Stomach (tissue), 4 donors: Measurements from ENCODE around the gene CNTNAP3B.
"Not testable (repeated sequence)": the region's sequence is repeated elsewhere in the genome, so short reads cannot be mapped to it uniquely, and the experiment has no call there.

Source experiments
- POLR2A ChIP-seq, 4 donors: fragments of 450-650 bp; IDR thresholded peaks; one replicate each; pipeline ENCODE4 v1.6.1; 2016; ENCODE audit warnings: antibody characterized with exemption in 4 of 4, control low read depth in 2 of 4, mild to moderate bottlenecking in 1 of 4, moderate library complexity in 1 of 4
- POLR2AphosphoS5 ChIP-seq, 3 donors: sonication (generic); formaldehyde crosslinking; IDR thresholded peaks; one replicate each; pipeline ENCODE4 v1.6.1; 2016; ENCODE audit warnings: antibody characterized with exemption in 3 of 3
- TF ChIP-seq, protein P1 (sequence below), 7 experiments: fragments of 450-650 bp in 4 of 7; fragments of 200-600 bp in 3 of 7; sonication (generic) in 3 of 7; IDR thresholded peaks; one replicate each; pipeline ENCODE4 v1.5.1; 2016 to 2019; ENCODE audit warnings: antibody characterized with exemption in 7 of 7, control low read depth in 2 of 7, mild to moderate bottlenecking in 1 of 7

DNA sequence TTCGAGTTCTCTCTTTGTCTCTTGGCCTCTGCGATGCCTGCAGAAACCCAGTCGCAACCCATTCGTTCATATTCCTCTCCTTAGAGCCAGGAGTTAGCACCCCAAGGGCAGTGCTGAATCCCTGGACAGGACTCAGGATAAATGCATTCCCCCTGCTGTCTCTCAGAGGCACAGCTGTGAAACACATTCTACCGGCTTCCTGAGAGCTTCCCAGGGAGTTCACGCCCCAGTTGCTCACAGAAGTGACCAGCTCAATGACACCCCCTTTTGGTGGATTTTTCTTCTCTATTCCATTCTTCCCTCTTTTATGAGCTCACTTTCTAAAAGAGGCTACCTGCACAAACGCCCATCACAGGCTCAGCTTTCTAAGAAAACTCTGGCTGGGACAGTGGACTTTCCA, 8.2 kb downstream of the CNTNAP3B start:
- TF ChIP-seq, protein P1, sequence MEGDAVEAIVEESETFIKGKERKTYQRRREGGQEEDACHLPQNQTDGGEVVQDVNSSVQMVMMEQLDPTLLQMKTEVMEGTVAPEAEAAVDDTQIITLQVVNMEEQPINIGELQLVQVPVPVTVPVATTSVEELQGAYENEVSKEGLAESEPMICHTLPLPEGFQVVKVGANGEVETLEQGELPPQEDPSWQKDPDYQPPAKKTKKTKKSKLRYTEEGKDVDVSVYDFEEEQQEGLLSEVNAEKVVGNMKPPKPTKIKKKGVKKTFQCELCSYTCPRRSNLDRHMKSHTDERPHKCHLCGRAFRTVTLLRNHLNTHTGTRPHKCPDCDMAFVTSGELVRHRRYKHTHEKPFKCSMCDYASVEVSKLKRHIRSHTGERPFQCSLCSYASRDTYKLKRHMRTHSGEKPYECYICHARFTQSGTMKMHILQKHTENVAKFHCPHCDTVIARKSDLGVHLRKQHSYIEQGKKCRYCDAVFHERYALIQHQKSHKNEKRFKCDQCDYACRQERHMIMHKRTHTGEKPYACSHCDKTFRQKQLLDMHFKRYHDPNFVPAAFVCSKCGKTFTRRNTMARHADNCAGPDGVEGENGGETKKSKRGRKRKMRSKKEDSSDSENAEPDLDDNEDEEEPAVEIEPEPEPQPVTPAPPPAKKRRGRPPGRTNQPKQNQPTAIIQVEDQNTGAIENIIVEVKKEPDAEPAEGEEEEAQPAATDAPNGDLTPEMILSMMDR (IDR thresholded peaks at IDR 0.05) = not testable (repeated sequence)
- not testable (repeated sequence) for TF ChIP-seq POLR2AphosphoS5, POLR2A (IDR thresholded peaks at IDR 0.05)
